Measurements from ENCODE around the gene ANO5.

- TF ChIP-seq EZH2 (IDR thresholded peaks at IDR 0.05; ENCODE audit: low read length, unreplicated experiment) (no peak), CTCF (conservative IDR thresholded peaks at IDR 0.05; ENCODE audit: low read depth, low read length) (no peak), EZH2phosphoT487 (IDR thresholded peaks at IDR 0.05; ENCODE audit: borderline replicate concordance, low read length) (no peak)
Measured at GRCh38 chr11:22194907-22195306, 2.0 kb downstream of the ANO5 start.

Data from PC-3 (cell line).